Measurements from ENCODE around the gene HUWE1.
"Not testable (repeated sequence)": the region's sequence is repeated elsewhere in the genome, so short reads cannot be mapped to it uniquely, and the experiment has no call there.

Gene HUWE1

GRCh38 chrX:53511322-53511721, 175.2 kb downstream of the HUWE1 start:
- DNase-seq (ENCODE audit: low read depth in 2 of 3, low spot score in 2 of 3) = no peak

- DNase-seq (ENCODE audit: low read depth in 2 of 3, low spot score in 2 of 3) = not testable (repeated sequence)
Observed at GRCh38 chrX:53504035-53504434, 182.5 kb downstream of the HUWE1 start.

GRCh38 chrX:53494436-53494835, 192.1 kb downstream of the HUWE1 start:
- DNase-seq (ENCODE audit: low read depth in 2 of 3, low spot score in 2 of 3) = no peak

- DNase-seq (ENCODE audit: low read depth in 2 of 3, low spot score in 2 of 3) = no peak
Observed at GRCh38 chrX:53486285-53486684, 200.2 kb downstream of the HUWE1 start.

GRCh38 chrX:53483838-53484405, 202.6 kb downstream of the HUWE1 start:
- DNase-seq (ENCODE audit: low read depth in 2 of 3, low spot score in 2 of 3) = no peak

GRCh38 chrX:53483416-53483815, 203.1 kb downstream of the HUWE1 start:
- DNase-seq (ENCODE audit: low read depth in 2 of 3, low spot score in 2 of 3) = no peak
